ENCODE measurements around the gene KLF11. TPM values are rescaled to one million over a fixed set of nuclear protein-coding genes. Genes with fewer than 3 reads are reported as not detected.
A peak's percentile ranks its signal among the peaks of the same experiment; 100 is the strongest.

The KLF11 gene
- total and polyA plus RNA-seq, 2 experiments from 2014 or later = 4.8 to 6.6 TPM

GRCh38 chr2:10071176-10071575 lies 27.8 kb downstream of the KLF11 start:
- Histone ChIP-seq H3K9ac (no peak overlapping the region), H3K4me2 (ENCODE audit: unreplicated experiment) (no peak overlapping the region), H3K4me3 (no peak overlapping the region), H3K9me3 (ENCODE audit: low read depth) (no peaks in the 10 kb centered on the region), H4K20me1 (ENCODE audit: insufficient read depth) (no peaks in the 10 kb centered on the region), H3K27me3 (replicated peaks; ENCODE audit: insufficient read depth) (no peaks in the 10 kb centered on the region), H3K36me3 (ENCODE audit: low read depth) (no peaks in the 10 kb centered on the region), H3F3A (ENCODE audit: insufficient read depth) (no peaks in the 10 kb centered on the region), H3K79me2 (ENCODE audit: insufficient read depth) (no peaks in the 10 kb centered on the region), H3K9me2 (ENCODE audit: insufficient read depth) (no peaks in the 10 kb centered on the region), H2AFZ (no peak overlapping the region), H3K27ac (no peak overlapping the region), H3K4me1 (ENCODE audit: insufficient read depth) (no peaks in the 10 kb centered on the region)
- TF ChIP-seq EZH2 (IDR thresholded peaks at IDR 0.05; ENCODE audit: insufficient read depth, poor library complexity, severe bottlenecking) (no peak), EZH2phosphoT487 (IDR thresholded peaks at IDR 0.05; ENCODE audit: insufficient read depth, low read depth) (no peak)
- DNase-seq = no peak
- in situ Hi-C loops (cut with MboI) = loop anchor here (10.0 kb wide), 1 partner anchor 364 kb away; no protein-coding TSS in a partner anchor
- 88 to 91% methylated on average over 16 of the region's 16 CpGs for WGBS, 2 experiments (ENCODE audit: low coverage in 1 of 2, low lambda C conversion rate in 2 of 2, missing lambda C conversion rate in 2 of 2)

DNA sequence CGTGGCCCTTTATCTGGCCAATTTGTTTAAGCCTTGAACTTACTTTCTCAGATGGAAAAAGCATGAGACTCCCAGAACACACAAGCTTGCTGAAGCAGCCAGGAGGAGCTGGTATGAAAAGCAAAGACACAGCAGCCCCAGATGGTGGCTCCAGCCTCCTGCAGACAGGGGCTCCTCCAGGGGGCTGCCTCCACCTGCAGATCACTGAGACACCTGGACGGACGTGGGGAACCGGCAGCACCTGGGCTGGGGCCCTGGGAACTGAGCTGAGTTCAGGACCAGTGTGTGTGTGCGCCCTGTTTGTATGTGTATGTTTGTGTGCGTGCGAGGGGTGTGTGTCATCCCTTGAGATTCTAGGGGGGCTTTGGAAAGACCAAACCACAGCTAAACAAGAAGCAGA lies 28.2 kb downstream of the KLF11 start:
- H3F3A ChIP-seq (ENCODE audit: insufficient read depth) = no peaks in the 10 kb centered on the region
- no peak for DNase-seq
- H2AFZ ChIP-seq = no peak overlapping the region
- no peaks in the 10 kb centered on the region for H3K79me2 ChIP-seq (ENCODE audit: insufficient read depth)
- H3K4me3 ChIP-seq = no peak overlapping the region
- H3K27ac ChIP-seq = no peak overlapping the region
- no peaks in the 10 kb centered on the region for H3K9me2 ChIP-seq (ENCODE audit: insufficient read depth)
- H3K9ac ChIP-seq = no peak overlapping the region
- H3K4me2 ChIP-seq (ENCODE audit: unreplicated experiment) = no peak overlapping the region
- TF ChIP-seq EZH2 (IDR thresholded peaks at IDR 0.05; ENCODE audit: insufficient read depth, poor library complexity, severe bottlenecking) (no peak), EZH2phosphoT487 (IDR thresholded peaks at IDR 0.05; ENCODE audit: insufficient read depth, low read depth) (no peak)
- 90 to 92% methylated on average over 7 of the region's 7 CpGs for WGBS, 2 experiments (ENCODE audit: low coverage in 1 of 2, low lambda C conversion rate in 2 of 2, missing lambda C conversion rate in 2 of 2)
- H3K36me3 ChIP-seq (ENCODE audit: low read depth) = no peaks in the 10 kb centered on the region
- H3K9me3 ChIP-seq (ENCODE audit: low read depth) = no peaks in the 10 kb centered on the region
- in situ Hi-C loops (cut with MboI) = loop anchor here (10.0 kb wide), 1 partner anchor 363 kb away; no protein-coding TSS in a partner anchor
- no peaks in the 10 kb centered on the region for H4K20me1 ChIP-seq (ENCODE audit: insufficient read depth)
- no peaks in the 10 kb centered on the region for H3K27me3 ChIP-seq (replicated peaks; ENCODE audit: insufficient read depth)
- no peaks in the 10 kb centered on the region for H3K4me1 ChIP-seq (ENCODE audit: insufficient read depth)

GRCh38 chr2:10072656-10073480 lies 29.5 kb downstream of the KLF11 start:
- Histone ChIP-seq H3K27ac (no peak overlapping the region), H3K9ac (no peak overlapping the region), H3K36me3 (ENCODE audit: low read depth) (no peaks in the 10 kb centered on the region), H3K79me2 (ENCODE audit: insufficient read depth) (no peaks in the 10 kb centered on the region), H3K4me3 (no peak overlapping the region), H3K27me3 (replicated peaks; ENCODE audit: insufficient read depth) (no peaks in the 10 kb centered on the region), H4K20me1 (ENCODE audit: insufficient read depth) (no peaks in the 10 kb centered on the region), H3K9me3 (ENCODE audit: low read depth) (no peaks in the 10 kb centered on the region), H3K4me2 (ENCODE audit: unreplicated experiment) (peak overlapping the region; percentile 18), H3K4me1 (ENCODE audit: insufficient read depth) (no peaks in the 10 kb centered on the region), H3K9me2 (ENCODE audit: insufficient read depth) (no peaks in the 10 kb centered on the region), H3F3A (ENCODE audit: insufficient read depth) (no peaks in the 10 kb centered on the region), H2AFZ (0 out of 2 replicates have a peak overlapping the region, but pooled peaks have one; percentile 13)
- TF ChIP-seq EZH2phosphoT487 (IDR thresholded peaks at IDR 0.05; ENCODE audit: insufficient read depth, low read depth) = no peak
- TF ChIP-seq EZH2 (IDR thresholded peaks at IDR 0.05; ENCODE audit: insufficient read depth, poor library complexity, severe bottlenecking) = no peak
- in situ Hi-C loops (cut with MboI) = loop anchor here (10.0 kb wide), 1 partner anchor 362 kb away; no protein-coding TSS in a partner anchor
- DNase-seq = peak; percentile 88
- 29 to 41% methylated on average over 13 to 20 of the region's 20 CpGs for WGBS, 2 experiments (ENCODE audit: low coverage in 1 of 2, low lambda C conversion rate in 2 of 2, missing lambda C conversion rate in 2 of 2)

DNA sequence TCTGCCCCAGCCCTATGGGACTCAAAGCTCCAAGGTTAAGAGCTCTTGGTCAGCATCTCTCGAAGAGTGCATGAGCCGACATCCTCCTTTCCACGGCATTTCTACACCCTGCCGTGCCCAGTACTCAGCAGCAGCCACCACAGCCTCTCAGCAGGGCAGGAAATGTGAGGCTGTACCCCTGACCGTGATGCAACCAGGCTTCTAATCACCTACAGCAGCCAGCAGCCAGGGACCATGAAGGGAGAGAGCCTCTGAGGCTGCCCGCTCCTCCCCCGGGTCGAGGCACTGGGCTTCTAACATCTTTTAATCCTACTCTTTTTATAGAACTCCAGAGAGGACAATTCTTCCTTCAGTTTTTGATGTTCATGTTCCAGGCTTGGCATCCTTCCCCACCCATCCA lies 30.4 kb downstream of the KLF11 start:
- Histone ChIP-seq H3F3A (ENCODE audit: insufficient read depth) (peaks cover 4% of the 10 kb centered on the region; the same call in 1 of the 2 replicates), H3K4me3 (no peak overlapping the region), H3K27me3 (replicated peaks; ENCODE audit: insufficient read depth) (no peaks in the 10 kb centered on the region), H3K27ac (no peak overlapping the region), H2AFZ (no peak overlapping the region), H3K4me2 (ENCODE audit: unreplicated experiment) (no peak overlapping the region), H3K79me2 (ENCODE audit: insufficient read depth) (no peaks in the 10 kb centered on the region), H3K9me2 (ENCODE audit: insufficient read depth) (no peaks in the 10 kb centered on the region), H3K9me3 (ENCODE audit: low read depth) (no peaks in the 10 kb centered on the region), H4K20me1 (ENCODE audit: insufficient read depth) (no peaks in the 10 kb centered on the region), H3K36me3 (ENCODE audit: low read depth) (no peaks in the 10 kb centered on the region), H3K4me1 (ENCODE audit: insufficient read depth) (peaks cover 4% of the 10 kb centered on the region; the same call in 1 of the 2 replicates), H3K9ac (no peak overlapping the region)
- in situ Hi-C loops (cut with MboI) = loop anchor here (10.0 kb wide), 1 partner anchor 361 kb away; no protein-coding TSS in a partner anchor
- WGBS, 2 experiments (ENCODE audit: low coverage in 1 of 2, low lambda C conversion rate in 2 of 2, missing lambda C conversion rate in 2 of 2) = 67 to 68% methylated on average over 8 of the region's 8 CpGs
- TF ChIP-seq EZH2phosphoT487 (IDR thresholded peaks at IDR 0.05; ENCODE audit: insufficient read depth, low read depth) (no peak), EZH2 (IDR thresholded peaks at IDR 0.05; ENCODE audit: insufficient read depth, poor library complexity, severe bottlenecking) (no peak)
- DNase-seq = no peak

Measured in GM23248 (cell line).